GM10266 (cell line): Measurements from ENCODE around the gene LCE2C.
"Not testable (repeated sequence)": the region's sequence is repeated elsewhere in the genome, so short reads cannot be mapped to it uniquely, and the experiment has no call there.

Experiments
- DNase-seq: peaks from one replicate; pipeline ENCODE4 v3.0.0; 2012; ENCODE audit errors: extremely low spot score
- CTCF ChIP-seq: IDR thresholded peaks from 2 replicates; pipeline ENCODE4 v1.5.1; 2012; ENCODE audit warnings: mild to moderate bottlenecking, low read depth; ENCODE audit not compliant: control insufficient read depth, insufficient read depth; ENCODE audit errors: missing control alignments

The LCE2C gene

GRCh38 chr1:152681616-152682015 is 6.5 kb downstream of the LCE2C start:
- DNase-seq = no peak
- TF ChIP-seq CTCF = no peak

- DNase-seq = no peak
- TF ChIP-seq CTCF = no peak
These were observed 8.8 kb downstream of the LCE2C start for GRCh38 chr1:152683846-152684245.

GRCh38 chr1:152685823-152686222 is 10.7 kb downstream of the LCE2C start, which contains the start of gene LCE2B:
LCE2B (plus strand) TSS chr1:152686123; CDS start chr1:152686844, 721 bp downstream.
- not testable (repeated sequence) for DNase-seq

- DNase-seq = no peak
- no peak for TF ChIP-seq CTCF
These were observed 22.9 kb downstream of the LCE2C start, which contains the start of gene LCE2A for GRCh38 chr1:152697701-152698600. LCE2A (plus strand) TSS chr1:152698345; CDS start chr1:152698902, 557 bp downstream.

- TF ChIP-seq CTCF = no peak
- DNase-seq = no peak
These were observed 24.7 kb downstream of the LCE2C start for GRCh38 chr1:152699746-152700145.

GRCh38 chr1:152707860-152708259 is 32.8 kb downstream of the LCE2C start, which contains the start of gene LCE4A:
LCE4A (plus strand) TSS chr1:152708160; CDS start chr1:152709076, 916 bp downstream.
- no peak for TF ChIP-seq CTCF
- no peak for DNase-seq

GRCh38 chr1:152718238-152718637 is 43.2 kb downstream of the LCE2C start:
- DNase-seq = no peak
- no peak for TF ChIP-seq CTCF

GRCh38 chr1:152725261-152725660 is 50.2 kb downstream of the LCE2C start:
- DNase-seq = no peak
- no peak for TF ChIP-seq CTCF
